Measurements from ENCODE around the gene PBX4.

DNA sequence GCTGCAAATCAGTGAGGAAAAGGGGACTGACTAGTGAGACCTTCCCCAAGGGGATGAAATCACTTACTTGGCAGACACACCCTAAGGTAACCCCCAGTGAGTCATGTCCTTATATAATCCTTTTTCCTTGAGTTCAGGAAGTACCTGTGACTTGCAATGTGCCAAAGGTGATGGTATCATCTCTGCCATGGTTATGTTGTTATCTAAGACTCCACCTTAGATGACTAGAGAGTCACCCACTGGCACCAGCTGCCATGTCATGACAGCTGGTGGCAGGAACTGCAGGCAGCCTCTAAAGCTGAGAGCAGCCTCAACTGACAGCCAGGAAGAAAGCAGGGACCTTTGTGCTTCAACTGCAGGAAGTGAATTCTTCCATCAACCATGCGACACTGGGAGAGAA, 12.5 kb downstream of the PBX4 start:
- TF ChIP-seq, protein P1, sequence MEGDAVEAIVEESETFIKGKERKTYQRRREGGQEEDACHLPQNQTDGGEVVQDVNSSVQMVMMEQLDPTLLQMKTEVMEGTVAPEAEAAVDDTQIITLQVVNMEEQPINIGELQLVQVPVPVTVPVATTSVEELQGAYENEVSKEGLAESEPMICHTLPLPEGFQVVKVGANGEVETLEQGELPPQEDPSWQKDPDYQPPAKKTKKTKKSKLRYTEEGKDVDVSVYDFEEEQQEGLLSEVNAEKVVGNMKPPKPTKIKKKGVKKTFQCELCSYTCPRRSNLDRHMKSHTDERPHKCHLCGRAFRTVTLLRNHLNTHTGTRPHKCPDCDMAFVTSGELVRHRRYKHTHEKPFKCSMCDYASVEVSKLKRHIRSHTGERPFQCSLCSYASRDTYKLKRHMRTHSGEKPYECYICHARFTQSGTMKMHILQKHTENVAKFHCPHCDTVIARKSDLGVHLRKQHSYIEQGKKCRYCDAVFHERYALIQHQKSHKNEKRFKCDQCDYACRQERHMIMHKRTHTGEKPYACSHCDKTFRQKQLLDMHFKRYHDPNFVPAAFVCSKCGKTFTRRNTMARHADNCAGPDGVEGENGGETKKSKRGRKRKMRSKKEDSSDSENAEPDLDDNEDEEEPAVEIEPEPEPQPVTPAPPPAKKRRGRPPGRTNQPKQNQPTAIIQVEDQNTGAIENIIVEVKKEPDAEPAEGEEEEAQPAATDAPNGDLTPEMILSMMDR (IDR thresholded peaks at IDR 0.05) = no peak
- no peak for TF ChIP-seq POLR2A (IDR thresholded peaks at IDR 0.05)

Data from gastroesophageal sphincter (tissue), 3 donors.